Dedifferentiated amniotic fluid mesenchymal stem cell (primary cell): ENCODE data around the gene AFAP1.

ENCODE experiments used
- DNase-seq: peaks from one replicate; pipeline ENCODE4 v3.0.0-alpha.2; 2016; ENCODE audit errors: extremely low spot score

AFAP1 gene

GRCh38 chr4:7939377-7940108 lies at the start of gene AFAP1:
Gene AFAP1 (minus strand): TSS chr4:7939861. CDS start chr4:7872078, 67,783 bp downstream.
- DNase-seq, result peak; percentile 80

GRCh38 chr4:7988437-7988836 lies 48.8 kb upstream of the AFAP1 start:
- no peak for DNase-seq

- DNase-seq, result peak; percentile 64
Measured at GRCh38 chr4:7987148-7987989, 47.7 kb upstream of the AFAP1 start.

GRCh38 chr4:7985891-7986441 lies 46.3 kb upstream of the AFAP1 start:
- no peak for DNase-seq

- DNase-seq, result no peak
Measured at GRCh38 chr4:7985072-7985471, 45.4 kb upstream of the AFAP1 start.

GRCh38 chr4:7984286-7984925 lies 44.7 kb upstream of the AFAP1 start:
- no peak for DNase-seq

- no peak for DNase-seq
Measured at GRCh38 chr4:7983296-7983695, 43.6 kb upstream of the AFAP1 start.

GRCh38 chr4:7981738-7982394 lies 42.2 kb upstream of the AFAP1 start:
- no peak for DNase-seq

- DNase-seq, result no peak
Measured at GRCh38 chr4:7980036-7980435, 40.4 kb upstream of the AFAP1 start.

GRCh38 chr4:7979652-7979968 lies 39.9 kb upstream of the AFAP1 start:
- DNase-seq, result no peak

GRCh38 chr4:7978907-7979651 lies 39.4 kb upstream of the AFAP1 start:
- DNase-seq, result no peak

- DNase-seq, result no peak
Measured at GRCh38 chr4:7978489-7978888, 38.8 kb upstream of the AFAP1 start.

- DNase-seq, result no peak
Measured at GRCh38 chr4:7976634-7977033, 37.0 kb upstream of the AFAP1 start.

- no peak for DNase-seq
Measured at GRCh38 chr4:7976025-7976424, 36.4 kb upstream of the AFAP1 start.

- DNase-seq, result no peak
Measured at GRCh38 chr4:7974425-7974824, 34.8 kb upstream of the AFAP1 start.

- DNase-seq, result peak; percentile 33
Measured at GRCh38 chr4:7973545-7973981, 33.9 kb upstream of the AFAP1 start.

GRCh38 chr4:7971881-7972500 lies 32.3 kb upstream of the AFAP1 start:
- DNase-seq, result no peak

GRCh38 chr4:7971159-7971631 lies 31.5 kb upstream of the AFAP1 start:
- no peak for DNase-seq

GRCh38 chr4:7970361-7970946 lies 30.8 kb upstream of the AFAP1 start:
- DNase-seq, result no peak

GRCh38 chr4:7968262-7968896 lies 28.7 kb upstream of the AFAP1 start:
- DNase-seq, result no peak
